Neural progenitor cell (in vitro differentiated cells): ENCODE results near the gene CARMIL1.

Experiments used
- EZH2 ChIP-seq: fragments of 200-600 bp; sonication (generic); IDR thresholded peaks from 2 replicates; pipeline ENCODE4 v1.6.1; 2017; ENCODE audit warnings: antibody characterized with exemption, mild to moderate bottlenecking, moderate library complexity
- EZH2phosphoT487 ChIP-seq: fragments of 200-600 bp; sonication (generic); IDR thresholded peaks from 2 replicates; pipeline ENCODE4 v1.6.1; 2017; ENCODE audit warnings: antibody characterized with exemption
- TF ChIP-seq, protein P1 (sequence below): fragments of 200-600 bp; sonication (generic); IDR thresholded peaks from 2 replicates; pipeline ENCODE4 v1.5.1; 2017; ENCODE audit warnings: antibody characterized with exemption, mild to moderate bottlenecking

DNA sequence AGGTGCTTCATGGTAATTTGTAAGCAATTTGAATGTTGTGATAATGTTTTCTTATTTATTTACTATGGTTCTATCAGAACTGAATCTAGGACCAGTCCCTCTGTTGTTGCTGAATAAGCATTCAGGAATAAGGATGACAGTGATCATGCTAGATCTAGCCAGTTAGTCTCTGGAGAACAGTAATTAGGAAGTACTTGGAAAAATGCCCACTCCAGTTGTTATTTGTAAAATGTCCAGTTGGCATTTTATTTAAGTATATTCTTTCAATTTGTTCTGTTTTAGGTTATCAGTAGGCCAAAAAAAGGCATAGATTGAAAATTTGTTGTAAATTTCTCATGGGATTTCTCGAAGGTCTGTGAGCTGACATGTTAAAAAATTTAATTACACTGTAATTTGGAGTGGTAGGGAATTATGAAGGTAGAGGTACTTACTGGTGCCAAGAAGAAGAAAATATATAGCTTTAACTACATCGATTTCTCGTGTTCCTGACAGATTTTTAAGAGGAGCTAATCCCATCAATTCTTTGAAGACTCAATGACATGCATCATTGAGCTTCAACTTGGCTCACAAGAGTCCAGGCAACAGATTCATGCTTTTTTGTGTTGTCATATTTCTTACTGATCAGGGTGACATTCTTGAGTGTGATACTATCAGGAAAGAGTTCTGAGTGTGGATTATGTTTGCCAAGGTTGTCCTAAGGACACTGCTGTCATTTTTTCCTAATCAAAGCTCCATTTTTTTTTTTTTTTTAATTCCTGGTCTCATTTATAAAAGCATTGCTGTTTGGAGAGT is 177.3 kb downstream of the CARMIL1 start:
- TF ChIP-seq, protein P1, sequence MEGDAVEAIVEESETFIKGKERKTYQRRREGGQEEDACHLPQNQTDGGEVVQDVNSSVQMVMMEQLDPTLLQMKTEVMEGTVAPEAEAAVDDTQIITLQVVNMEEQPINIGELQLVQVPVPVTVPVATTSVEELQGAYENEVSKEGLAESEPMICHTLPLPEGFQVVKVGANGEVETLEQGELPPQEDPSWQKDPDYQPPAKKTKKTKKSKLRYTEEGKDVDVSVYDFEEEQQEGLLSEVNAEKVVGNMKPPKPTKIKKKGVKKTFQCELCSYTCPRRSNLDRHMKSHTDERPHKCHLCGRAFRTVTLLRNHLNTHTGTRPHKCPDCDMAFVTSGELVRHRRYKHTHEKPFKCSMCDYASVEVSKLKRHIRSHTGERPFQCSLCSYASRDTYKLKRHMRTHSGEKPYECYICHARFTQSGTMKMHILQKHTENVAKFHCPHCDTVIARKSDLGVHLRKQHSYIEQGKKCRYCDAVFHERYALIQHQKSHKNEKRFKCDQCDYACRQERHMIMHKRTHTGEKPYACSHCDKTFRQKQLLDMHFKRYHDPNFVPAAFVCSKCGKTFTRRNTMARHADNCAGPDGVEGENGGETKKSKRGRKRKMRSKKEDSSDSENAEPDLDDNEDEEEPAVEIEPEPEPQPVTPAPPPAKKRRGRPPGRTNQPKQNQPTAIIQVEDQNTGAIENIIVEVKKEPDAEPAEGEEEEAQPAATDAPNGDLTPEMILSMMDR = no peak
- TF ChIP-seq EZH2phosphoT487 = no peak
- TF ChIP-seq EZH2 = no peak
